ENCODE data around the gene AMFR.
"Not testable (repeated sequence)": the region's sequence is repeated elsewhere in the genome, so short reads cannot be mapped to it uniquely, and the experiment has no call there.

AMFR gene

GRCh38 chr16:56388209-56388608 lies 37.1 kb downstream of the AMFR start:
- DNase-seq (ENCODE audit: low spot score), result no peak

GRCh38 chr16:56387396-56387795 lies 37.9 kb downstream of the AMFR start:
- no peak for DNase-seq (ENCODE audit: low spot score)

GRCh38 chr16:56384074-56384721 lies 41.1 kb downstream of the AMFR start:
- no peak for DNase-seq (ENCODE audit: low spot score)

GRCh38 chr16:56382901-56383355 lies 42.4 kb downstream of the AMFR start:
- DNase-seq (ENCODE audit: low spot score), result no peak

- DNase-seq (ENCODE audit: low spot score), result no peak
Measured at GRCh38 chr16:56382459-56382858, 42.9 kb downstream of the AMFR start.

GRCh38 chr16:56380778-56381485 lies 44.4 kb downstream of the AMFR start:
- not testable (repeated sequence) for DNase-seq (ENCODE audit: low spot score)

GRCh38 chr16:56379044-56379443 lies 46.3 kb downstream of the AMFR start:
- DNase-seq (ENCODE audit: low spot score), result not testable (repeated sequence)

GRCh38 chr16:56375792-56376191 lies 49.6 kb downstream of the AMFR start:
- not testable (repeated sequence) for DNase-seq (ENCODE audit: low spot score)

GRCh38 chr16:56373003-56373402 lies 52.3 kb downstream of the AMFR start:
- DNase-seq (ENCODE audit: low spot score), result no peak

- DNase-seq (ENCODE audit: low spot score), result no peak
Measured at GRCh38 chr16:56372013-56372634, 53.2 kb downstream of the AMFR start.

GRCh38 chr16:56371660-56371937 lies 53.7 kb downstream of the AMFR start:
- DNase-seq (ENCODE audit: low spot score), result no peak

GRCh38 chr16:56370875-56371659 lies 54.3 kb downstream of the AMFR start:
- no peak for DNase-seq (ENCODE audit: low spot score)

- no peak for DNase-seq (ENCODE audit: low spot score)
Measured at GRCh38 chr16:56370185-56370874, 55.0 kb downstream of the AMFR start.

GRCh38 chr16:56369202-56369601 lies 56.1 kb downstream of the AMFR start:
- no peak for DNase-seq (ENCODE audit: low spot score)

GRCh38 chr16:56368545-56368944 lies 56.8 kb downstream of the AMFR start:
- no peak for DNase-seq (ENCODE audit: low spot score)

- DNase-seq (ENCODE audit: low spot score), result no peak
Measured at GRCh38 chr16:56367764-56368163, 57.6 kb downstream of the AMFR start.

GRCh38 chr16:56366945-56367344 lies 58.4 kb downstream of the AMFR start:
- DNase-seq (ENCODE audit: low spot score), result no peak

GRCh38 chr16:56365552-56365951 lies 59.8 kb downstream of the AMFR start:
- no peak for DNase-seq (ENCODE audit: low spot score)

GRCh38 chr16:56364865-56365264 lies 60.5 kb downstream of the AMFR start:
- DNase-seq (ENCODE audit: low spot score), result no peak

GRCh38 chr16:56363781-56364565 lies 61.4 kb downstream of the AMFR start:
- DNase-seq (ENCODE audit: low spot score), result no peak

GRCh38 chr16:56363181-56363716 lies 62.1 kb downstream of the AMFR start:
- DNase-seq (ENCODE audit: low spot score), result no peak
